Measurements from ENCODE around the gene EIF3B. TPM values are rescaled to one million over a fixed set of nuclear protein-coding genes. Genes with fewer than 3 reads are reported as not detected.

Gene EIF3B
- total RNA-seq, 2 experiments from 2014 or later = 166 to 167 TPM

GRCh38 chr7:2411049-2411448 lies 56.4 kb downstream of the EIF3B start:
- DNase-seq (no peak), ATAC-seq (ENCODE audit: poor library complexity) (no peak)
- H3K36me3 ChIP-seq (ENCODE audit: insufficient read depth, low read length) = no peaks in the 10 kb centered on the region
- Mint-ChIP-seq H3K36me3 (ENCODE audit: low read depth) (no peaks in the 10 kb centered on the region), H3K27me3 (no peaks in the 10 kb centered on the region), H3K27ac (no peak overlapping the region), H3K9me3 (no peaks in the 10 kb centered on the region), H3K4me1 (ENCODE audit: low read depth) (peaks cover 65% of the 10 kb centered on the region), H3K4me3 (no peak overlapping the region)
- ChIA-PET CTCF (no interaction called here), POLR2A (no interaction called here)
- TF ChIP-seq CTCF (IDR thresholded peaks at IDR 0.05) = no peak
- intact Hi-C loops (cut with DNase I, micrococcal nuclease) = no loop called here
- no peaks in the 10 kb centered on the region for H3K27me3 ChIP-seq (ENCODE audit: control insufficient read depth in 1 of 2, insufficient read depth in 2 of 2, low read length in 2 of 2)
- peak overlapping the region in 1 of 2 donors; percentile 70 for H3K27ac ChIP-seq (ENCODE audit: low read depth in 1 of 2, low read length in 2 of 2)
- no peaks in the 10 kb centered on the region for H3K9me3 ChIP-seq (ENCODE audit: control insufficient read depth in 1 of 2, insufficient read depth in 1 of 2, low read length in 2 of 2)
- H3K4me3 ChIP-seq (ENCODE audit: low read length) = no peak overlapping the region
- H3K4me1 ChIP-seq (ENCODE audit: insufficient read depth, low read length) = peaks cover 58% of the 10 kb centered on the region

GRCh38 chr7:2411815-2412586 lies 57.4 kb downstream of the EIF3B start:
- POLR2A ChIA-PET = interaction anchor here (1.3 kb wide), 1 partner anchor 9 kb away, joined by 4 read pairs; the partner anchor contains the start of gene CHST12
- Histone ChIP-seq H3K27me3 (ENCODE audit: control insufficient read depth in 1 of 2, insufficient read depth in 2 of 2, low read length in 2 of 2) (no peaks in the 10 kb centered on the region), H3K9me3 (ENCODE audit: control insufficient read depth in 1 of 2, insufficient read depth in 1 of 2, low read length in 2 of 2) (no peaks in the 10 kb centered on the region), H3K36me3 (ENCODE audit: insufficient read depth, low read length) (no peaks in the 10 kb centered on the region), H3K4me1 (ENCODE audit: insufficient read depth, low read length) (peaks cover 52% of the 10 kb centered on the region), H3K4me3 (ENCODE audit: low read length) (no peak overlapping the region), H3K27ac (ENCODE audit: low read depth in 1 of 2, low read length in 2 of 2) (no peak overlapping the region)
- Mint-ChIP-seq H3K4me1 (ENCODE audit: low read depth) (peaks cover 63% of the 10 kb centered on the region), H3K27ac (peak overlapping the region; percentile 59), H3K27me3 (no peaks in the 10 kb centered on the region), H3K36me3 (ENCODE audit: low read depth) (no peaks in the 10 kb centered on the region), H3K4me3 (no peak overlapping the region), H3K9me3 (no peaks in the 10 kb centered on the region)
- DNase-seq = no peak
- intact Hi-C loops (cut with DNase I, micrococcal nuclease) = no loop called here
- ATAC-seq (ENCODE audit: poor library complexity) = no peak
- no peak for TF ChIP-seq CTCF (IDR thresholded peaks at IDR 0.05)
- CTCF ChIA-PET = interaction anchor here (1.1 kb wide), 1 partner anchor 64 kb away, joined by 3 read pairs; no protein-coding TSS in a partner anchor

GRCh38 chr7:2412587-2413201 lies 58.1 kb downstream of the EIF3B start:
- H3K9me3 ChIP-seq (ENCODE audit: control insufficient read depth in 1 of 2, insufficient read depth in 1 of 2, low read length in 2 of 2) = no peaks in the 10 kb centered on the region
- H3K27ac ChIP-seq (ENCODE audit: low read depth in 1 of 2, low read length in 2 of 2) = no peak overlapping the region
- Mint-ChIP-seq H3K27me3 (no peaks in the 10 kb centered on the region), H3K9me3 (no peaks in the 10 kb centered on the region), H3K36me3 (ENCODE audit: low read depth) (no peaks in the 10 kb centered on the region), H3K27ac (peak overlapping the region; percentile 5), H3K4me1 (ENCODE audit: low read depth) (peaks cover 64% of the 10 kb centered on the region), H3K4me3 (no peak overlapping the region)
- ChIA-PET CTCF (interaction anchor here (0.7 to 1.1 kb wide), 2 partner anchors 65 to 200 kb away, joined by 3 read pairs; no protein-coding TSS in a partner anchor), POLR2A (interaction anchor here (1.3 kb wide), 1 partner anchor 10 kb away, joined by 4 read pairs; the partner anchor contains the start of gene CHST12)
- intact Hi-C loops (cut with DNase I, micrococcal nuclease) = no loop called here
- no peaks in the 10 kb centered on the region for H3K36me3 ChIP-seq (ENCODE audit: insufficient read depth, low read length)
- no peaks in the 10 kb centered on the region for H3K27me3 ChIP-seq (ENCODE audit: control insufficient read depth in 1 of 2, insufficient read depth in 2 of 2, low read length in 2 of 2)
- ATAC-seq (ENCODE audit: poor library complexity) = no peak
- DNase-seq = no peak
- no peak for TF ChIP-seq CTCF (IDR thresholded peaks at IDR 0.05)
- no peak overlapping the region for H3K4me3 ChIP-seq (ENCODE audit: low read length)
- peaks cover 49% of the 10 kb centered on the region for H3K4me1 ChIP-seq (ENCODE audit: insufficient read depth, low read length)

Data from CD4-positive, alpha-beta T cell (primary cell).